Measurements from ENCODE around the gene CUL2.

CUL2 gene

GRCh38 chr10:34998940-34999339 lies 91.2 kb downstream of the CUL2 start:
- Histone ChIP-seq H3K9ac (ENCODE audit: low read length) (no peak overlapping the region), H3K79me2 (ENCODE audit: insufficient read depth, low read length) (no peaks in the 10 kb centered on the region), H3K27ac (ENCODE audit: low read depth, low read length) (no peak overlapping the region), H3K36me3 (ENCODE audit: low read length) (no peaks in the 10 kb centered on the region), H4K20me1 (ENCODE audit: low read depth, low read length) (no peaks in the 10 kb centered on the region), H3K9me3 (ENCODE audit: insufficient read depth, low read length) (no peaks in the 10 kb centered on the region), H2AFZ (ENCODE audit: low read depth, low read length, severe bottlenecking) (no peak overlapping the region), H3K9me2 (replicated peaks; ENCODE audit: insufficient read depth, low read length) (no peaks in the 10 kb centered on the region), H3K4me3 (ENCODE audit: insufficient read depth, low read length, poor library complexity, severe bottlenecking) (no peak overlapping the region), H3K4me2 (ENCODE audit: low read depth, low read length, poor library complexity, severe bottlenecking) (no peak overlapping the region), H3K27me3 (ENCODE audit: low read length) (no peaks in the 10 kb centered on the region), H3F3A (ENCODE audit: insufficient read depth) (no peaks in the 10 kb centered on the region)
- TF ChIP-seq CTCF (IDR thresholded peaks at IDR 0.05; ENCODE audit: insufficient read depth, low read length, poor library complexity, severe bottlenecking), result no peak
- TF ChIP-seq EZH2phosphoT487 (conservative IDR thresholded peaks at IDR 0.05; ENCODE audit: low read length), result no peak

- Histone ChIP-seq H3K4me2 (ENCODE audit: low read depth, low read length, poor library complexity, severe bottlenecking) (no peak overlapping the region), H2AFZ (ENCODE audit: low read depth, low read length, severe bottlenecking) (no peak overlapping the region), H3K9me3 (ENCODE audit: insufficient read depth, low read length) (no peaks in the 10 kb centered on the region), H3K79me2 (ENCODE audit: insufficient read depth, low read length) (no peaks in the 10 kb centered on the region), H3K27me3 (ENCODE audit: low read length) (no peaks in the 10 kb centered on the region), H3K27ac (ENCODE audit: low read depth, low read length) (no peak overlapping the region), H3K4me3 (ENCODE audit: insufficient read depth, low read length, poor library complexity, severe bottlenecking) (no peak overlapping the region), H3K9me2 (replicated peaks; ENCODE audit: insufficient read depth, low read length) (no peaks in the 10 kb centered on the region), H3K9ac (ENCODE audit: low read length) (no peak overlapping the region), H3F3A (ENCODE audit: insufficient read depth) (no peaks in the 10 kb centered on the region), H3K36me3 (ENCODE audit: low read length) (no peaks in the 10 kb centered on the region), H4K20me1 (ENCODE audit: low read depth, low read length) (no peaks in the 10 kb centered on the region)
- TF ChIP-seq EZH2phosphoT487 (conservative IDR thresholded peaks at IDR 0.05; ENCODE audit: low read length) (no peak), CTCF (IDR thresholded peaks at IDR 0.05; ENCODE audit: insufficient read depth, low read length, poor library complexity, severe bottlenecking) (no peak)
Measured at GRCh38 chr10:34996843-34997242, 93.3 kb downstream of the CUL2 start.

GRCh38 chr10:34995925-34996324 lies 94.2 kb downstream of the CUL2 start:
- Histone ChIP-seq H3K27me3 (ENCODE audit: low read length) (no peaks in the 10 kb centered on the region), H3K4me2 (ENCODE audit: low read depth, low read length, poor library complexity, severe bottlenecking) (no peak overlapping the region), H3K9ac (ENCODE audit: low read length) (no peak overlapping the region), H3K79me2 (ENCODE audit: insufficient read depth, low read length) (no peaks in the 10 kb centered on the region), H3K27ac (ENCODE audit: low read depth, low read length) (no peak overlapping the region), H4K20me1 (ENCODE audit: low read depth, low read length) (no peaks in the 10 kb centered on the region), H3F3A (ENCODE audit: insufficient read depth) (no peaks in the 10 kb centered on the region), H2AFZ (ENCODE audit: low read depth, low read length, severe bottlenecking) (no peak overlapping the region), H3K4me3 (ENCODE audit: insufficient read depth, low read length, poor library complexity, severe bottlenecking) (no peak overlapping the region), H3K9me2 (replicated peaks; ENCODE audit: insufficient read depth, low read length) (no peaks in the 10 kb centered on the region), H3K36me3 (ENCODE audit: low read length) (no peaks in the 10 kb centered on the region), H3K9me3 (ENCODE audit: insufficient read depth, low read length) (no peaks in the 10 kb centered on the region)
- TF ChIP-seq EZH2phosphoT487 (conservative IDR thresholded peaks at IDR 0.05; ENCODE audit: low read length) (no peak), CTCF (IDR thresholded peaks at IDR 0.05; ENCODE audit: insufficient read depth, low read length, poor library complexity, severe bottlenecking) (no peak)
